ENCODE measurements around the gene HOXC4.
"Not testable (repeated sequence)": the region's sequence is repeated elsewhere in the genome, so short reads cannot be mapped to it uniquely, and the experiment has no call there.

The HOXC4 gene

DNA sequence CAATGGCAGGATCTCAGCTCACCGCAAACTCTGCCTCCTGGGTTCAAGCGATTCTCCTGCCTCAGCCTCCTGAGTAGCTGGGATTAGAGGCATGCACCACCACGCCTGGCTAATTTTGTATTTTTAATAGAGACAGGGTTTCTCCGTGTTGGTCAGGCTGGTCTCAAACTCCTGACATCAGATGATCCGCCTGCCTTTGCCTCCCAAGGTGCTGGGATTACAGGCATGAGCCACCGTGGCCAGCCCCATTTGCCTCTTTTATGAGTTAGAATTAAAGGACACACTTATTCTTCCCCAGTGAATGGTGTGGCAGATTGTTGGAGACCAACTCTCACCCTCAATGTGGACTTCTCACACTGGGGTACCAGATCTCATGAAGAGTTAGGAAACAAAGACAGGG is 11.6 kb upstream of the HOXC4 start:
- DNase-seq, result not testable (repeated sequence)

DNA sequence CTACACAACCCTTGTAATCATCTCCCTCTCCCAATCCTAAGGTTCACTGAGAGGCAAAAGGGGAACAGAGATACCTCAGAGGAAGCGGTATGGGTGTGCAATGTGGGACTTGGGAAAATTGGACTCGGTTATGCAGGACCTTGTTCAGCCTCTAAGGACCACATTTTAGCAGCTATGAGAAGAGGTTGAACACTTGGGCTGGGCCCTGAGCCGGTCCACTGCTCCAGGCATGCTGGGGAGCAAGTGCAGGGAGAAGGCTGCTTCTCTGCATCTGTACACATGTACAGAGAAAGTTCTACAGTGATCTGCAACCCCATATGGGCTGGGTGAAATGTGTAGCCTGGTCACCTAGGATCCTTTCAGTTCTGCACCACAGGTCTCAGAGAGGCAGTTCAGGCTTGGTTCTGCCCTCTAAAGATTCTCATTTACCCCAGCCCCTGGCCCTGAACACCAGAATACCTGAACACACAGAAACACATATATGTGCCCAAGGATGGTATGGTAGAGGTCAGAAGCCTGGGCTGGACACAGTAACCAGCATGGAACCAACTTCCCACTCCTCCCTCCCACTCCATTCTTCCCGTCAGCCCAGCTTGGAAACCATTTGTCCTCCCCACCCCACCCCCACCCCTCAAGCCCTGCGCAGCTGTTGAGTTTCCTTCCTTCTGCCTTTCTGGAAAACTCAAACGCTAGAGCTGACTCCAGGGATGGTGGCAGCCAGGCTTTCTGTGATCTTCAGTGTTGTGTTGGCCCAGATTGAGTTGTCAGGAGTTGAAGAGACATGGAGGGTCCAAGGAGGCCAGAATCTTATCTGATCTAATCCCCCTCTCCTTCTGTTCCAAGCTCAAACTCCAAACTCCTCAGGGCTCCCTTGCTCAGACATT is 10.4 kb upstream of the HOXC4 start:
- peak; percentile 47 for DNase-seq

DNA sequence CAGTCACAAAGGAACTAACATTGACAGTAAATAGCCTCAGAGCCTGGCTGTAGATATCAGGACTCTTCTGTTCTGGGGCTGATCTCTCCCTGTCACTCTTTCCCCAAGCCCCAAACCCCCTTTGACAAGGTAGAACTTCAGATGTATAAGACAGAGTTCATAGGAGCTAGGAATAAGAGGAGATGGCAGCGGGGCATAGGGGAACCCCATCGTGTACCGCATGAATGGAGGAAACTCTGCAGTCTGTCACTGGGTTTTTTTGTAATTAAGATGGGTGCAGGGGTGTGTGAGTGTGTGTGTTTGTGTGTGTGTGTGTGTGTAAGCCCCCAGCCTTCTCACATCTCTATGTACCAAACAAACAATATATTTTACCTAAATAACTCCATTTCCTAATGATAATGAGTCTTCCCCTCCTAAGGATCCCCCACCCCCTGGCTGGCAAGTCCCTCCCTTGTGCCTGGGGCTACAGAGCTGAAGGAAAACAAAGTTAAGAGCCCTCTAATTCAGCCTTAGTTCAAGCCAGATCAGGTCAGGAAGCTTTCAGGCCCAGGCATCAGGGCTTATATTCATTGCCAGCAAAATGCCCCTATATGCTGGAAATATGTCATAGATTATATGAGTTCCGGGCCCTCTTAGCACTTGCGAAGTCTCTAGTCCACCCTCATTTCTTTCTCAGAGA is 9.1 kb upstream of the HOXC4 start:
- DNase-seq, result no peak

DNA sequence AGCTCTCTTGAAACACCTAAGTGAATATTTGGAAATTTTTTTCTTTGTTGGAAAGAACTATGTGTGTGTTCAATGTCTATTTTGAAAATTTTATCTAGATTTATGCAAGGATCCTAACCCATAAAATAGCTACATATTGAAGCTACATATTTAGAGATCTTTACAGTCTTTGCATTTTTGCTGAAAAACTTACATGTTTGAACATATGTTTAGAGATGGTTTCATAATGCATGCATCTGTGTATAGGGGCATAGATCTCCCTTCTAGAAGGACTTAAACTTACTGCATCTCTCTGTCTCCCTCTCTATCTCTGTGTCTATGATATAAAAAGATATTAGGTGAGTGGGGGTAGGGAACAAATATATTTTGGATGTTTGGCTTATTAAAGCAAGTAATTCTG is 8.2 kb upstream of the HOXC4 start:
- DNase-seq, result no peak

DNA sequence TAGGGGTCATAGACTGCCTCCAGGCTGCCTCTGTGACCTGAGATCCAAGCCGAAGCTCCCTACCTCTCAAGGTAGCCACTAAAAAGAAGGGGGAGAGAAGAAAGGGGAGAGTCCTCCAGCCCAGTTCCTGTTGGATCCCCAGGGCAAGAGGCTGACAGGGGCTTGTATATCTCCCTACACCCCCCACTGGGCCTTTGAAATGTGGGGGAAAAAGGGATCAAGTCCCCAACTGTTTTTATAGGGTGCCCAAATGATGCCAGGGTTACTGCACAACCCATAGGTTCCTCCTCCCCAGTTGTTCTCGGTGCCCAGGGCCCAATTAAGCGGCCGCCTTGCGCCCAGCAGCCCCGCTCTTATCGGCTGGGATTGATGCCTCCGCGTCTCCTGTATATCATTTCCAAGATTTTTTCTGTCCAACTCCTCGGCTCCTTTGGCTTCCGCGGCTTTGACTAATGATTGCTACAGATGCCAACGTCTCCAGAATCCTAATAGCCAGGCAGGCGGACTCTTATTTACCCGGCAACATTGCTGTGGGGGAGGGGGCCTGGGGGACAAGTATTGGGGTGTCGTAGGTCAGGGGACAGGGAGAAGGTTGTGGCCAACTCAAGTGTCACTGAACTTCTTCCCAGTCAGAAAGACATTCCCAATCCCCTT is 7.6 kb upstream of the HOXC4 start:
- no peak for DNase-seq

DNA sequence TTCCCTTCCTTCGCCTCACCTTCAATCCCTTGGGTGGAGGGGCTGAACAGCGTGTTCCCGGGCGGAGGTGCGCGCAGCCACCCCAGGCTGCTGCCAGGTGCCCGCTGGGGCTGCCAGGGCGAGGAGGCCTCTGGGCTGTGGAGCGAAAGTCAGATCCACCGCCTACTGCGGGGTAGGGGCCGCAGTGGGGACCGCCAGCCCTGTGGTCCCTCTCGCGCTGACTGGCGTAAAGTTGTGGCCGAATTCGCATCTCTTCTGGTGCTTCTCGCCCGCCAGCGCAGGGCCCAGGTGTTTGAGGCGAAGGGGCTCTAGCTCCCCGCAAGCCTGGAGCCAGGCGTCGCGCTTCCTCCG is 6.9 kb upstream of the HOXC4 start:
- DNase-seq, result no peak

DNA sequence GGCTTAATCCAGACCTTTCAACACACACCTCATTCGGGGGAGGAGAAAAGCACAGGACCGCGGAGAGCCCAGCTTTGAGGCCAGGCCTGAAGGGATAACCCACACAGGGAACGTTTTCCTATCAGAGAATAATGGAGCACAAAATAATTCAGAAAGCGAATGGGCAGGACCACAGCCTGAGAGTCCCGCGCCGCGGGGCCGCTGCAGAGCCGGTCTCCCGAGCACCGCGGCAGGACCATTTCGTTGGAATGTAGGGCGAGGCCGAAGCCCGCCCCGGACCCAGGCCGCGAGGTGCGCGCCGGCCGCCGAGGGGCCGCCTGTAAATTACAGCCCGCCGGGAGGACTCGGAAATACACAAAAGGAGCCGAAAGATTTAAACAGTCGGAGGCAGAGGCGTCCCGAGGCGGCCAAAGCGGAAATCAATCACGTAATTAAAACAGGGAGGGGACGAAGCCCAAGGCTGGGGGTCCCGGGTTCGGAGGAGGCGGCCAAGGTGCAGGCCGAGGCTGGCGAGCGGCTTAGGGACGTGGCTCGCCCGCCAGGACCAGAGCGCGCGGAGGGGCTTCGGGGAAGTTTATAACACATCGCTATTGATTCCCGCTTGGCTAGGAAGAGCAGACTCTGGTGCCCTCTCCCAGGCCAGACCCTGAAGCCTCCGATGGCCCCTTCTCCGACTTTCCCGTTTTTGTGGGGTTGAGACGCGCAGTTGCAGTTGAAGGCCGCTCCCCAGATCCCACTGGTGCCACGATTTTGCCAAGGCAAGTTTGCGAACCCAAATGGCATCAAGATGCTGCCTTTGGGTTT is 6.3 kb upstream of the HOXC4 start:
- peak; percentile 42 for DNase-seq

DNA sequence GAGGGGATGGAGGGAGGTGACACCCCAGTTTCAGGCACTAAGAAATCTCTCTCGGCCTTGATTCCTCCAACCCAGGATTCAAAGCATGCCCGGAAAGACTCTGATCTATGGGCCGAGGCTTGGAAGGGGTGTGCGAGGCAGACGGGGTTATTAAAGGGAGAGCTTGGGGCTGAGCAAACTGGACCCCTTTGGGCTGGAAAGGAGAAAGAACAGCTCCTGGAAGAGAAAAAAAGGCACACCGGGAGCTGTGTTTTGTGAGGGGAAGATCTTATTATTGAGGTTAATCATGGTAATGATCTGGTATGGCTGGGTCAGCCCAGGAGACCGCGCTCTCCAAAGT is 5.7 kb upstream of the HOXC4 start:
- peak; percentile 38 for DNase-seq

DNA sequence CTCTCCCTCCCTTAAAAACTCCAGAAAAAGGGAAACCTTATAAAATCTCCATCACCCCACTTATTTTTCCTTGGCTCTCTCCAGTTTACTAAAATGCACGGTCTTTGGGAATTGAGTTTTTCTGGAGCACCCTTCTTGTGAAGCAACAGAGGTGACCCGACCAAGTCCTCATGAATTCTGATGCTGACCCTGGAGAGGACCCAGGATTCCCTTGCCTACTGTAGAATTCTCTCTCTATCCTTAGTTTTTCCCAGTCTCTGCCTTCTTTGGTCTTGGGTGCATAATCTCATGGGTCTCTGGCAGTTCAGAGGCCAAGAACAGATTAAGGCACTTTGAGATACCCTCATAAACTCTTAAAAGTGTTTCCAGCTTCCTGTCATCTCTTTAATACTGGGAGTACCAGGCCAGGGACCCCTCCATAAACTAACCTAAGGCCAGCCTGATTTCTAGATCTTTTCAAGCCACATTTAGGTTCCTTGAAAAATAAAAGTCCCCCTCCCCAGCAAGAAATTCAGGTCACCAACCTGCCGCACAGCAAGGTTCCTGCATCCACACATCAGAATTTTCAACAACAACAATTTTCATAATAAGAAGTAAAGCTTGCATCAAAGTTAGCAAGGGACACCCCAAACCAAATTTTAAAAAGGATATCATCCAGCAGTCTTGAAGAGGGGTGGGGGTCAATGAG is 5.1 kb upstream of the HOXC4 start:
- peak; percentile 46 for DNase-seq

DNA sequence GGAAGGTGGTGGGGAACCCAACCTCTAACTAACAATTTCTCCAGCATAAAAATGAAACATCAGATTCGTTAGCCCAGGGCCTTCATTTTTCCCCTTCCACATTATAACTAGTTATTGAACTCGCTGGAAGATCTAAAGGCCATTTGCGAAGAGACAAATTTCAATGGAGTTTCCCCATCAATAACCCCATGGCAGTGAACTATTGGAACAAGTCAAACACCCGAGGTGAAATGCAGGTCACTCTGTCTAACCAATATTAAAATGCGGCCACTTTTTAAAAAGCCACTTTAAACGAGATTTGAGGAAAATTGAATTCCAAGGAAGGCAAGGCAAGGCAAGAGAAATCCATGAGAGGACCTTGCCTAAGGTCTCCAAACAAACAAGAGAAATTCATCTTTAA is 4.5 kb upstream of the HOXC4 start:
- no peak for DNase-seq

DNA sequence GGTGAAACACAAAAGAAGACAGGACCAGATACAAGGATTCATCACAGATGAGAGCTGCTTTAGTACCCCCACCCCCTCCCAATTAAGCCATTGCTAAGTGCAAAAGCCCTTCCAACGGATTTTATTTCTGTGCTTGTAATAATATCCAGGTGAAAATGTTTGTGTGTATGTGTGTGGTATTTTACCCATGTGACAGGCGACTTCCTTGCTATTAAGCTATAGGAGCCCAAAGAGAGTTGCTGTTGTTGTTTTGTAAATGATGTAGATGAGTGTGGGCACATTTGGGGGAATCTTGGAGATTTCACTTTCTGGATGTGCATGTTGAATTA is 3.2 kb upstream of the HOXC4 start:
- DNase-seq, result no peak

DNA sequence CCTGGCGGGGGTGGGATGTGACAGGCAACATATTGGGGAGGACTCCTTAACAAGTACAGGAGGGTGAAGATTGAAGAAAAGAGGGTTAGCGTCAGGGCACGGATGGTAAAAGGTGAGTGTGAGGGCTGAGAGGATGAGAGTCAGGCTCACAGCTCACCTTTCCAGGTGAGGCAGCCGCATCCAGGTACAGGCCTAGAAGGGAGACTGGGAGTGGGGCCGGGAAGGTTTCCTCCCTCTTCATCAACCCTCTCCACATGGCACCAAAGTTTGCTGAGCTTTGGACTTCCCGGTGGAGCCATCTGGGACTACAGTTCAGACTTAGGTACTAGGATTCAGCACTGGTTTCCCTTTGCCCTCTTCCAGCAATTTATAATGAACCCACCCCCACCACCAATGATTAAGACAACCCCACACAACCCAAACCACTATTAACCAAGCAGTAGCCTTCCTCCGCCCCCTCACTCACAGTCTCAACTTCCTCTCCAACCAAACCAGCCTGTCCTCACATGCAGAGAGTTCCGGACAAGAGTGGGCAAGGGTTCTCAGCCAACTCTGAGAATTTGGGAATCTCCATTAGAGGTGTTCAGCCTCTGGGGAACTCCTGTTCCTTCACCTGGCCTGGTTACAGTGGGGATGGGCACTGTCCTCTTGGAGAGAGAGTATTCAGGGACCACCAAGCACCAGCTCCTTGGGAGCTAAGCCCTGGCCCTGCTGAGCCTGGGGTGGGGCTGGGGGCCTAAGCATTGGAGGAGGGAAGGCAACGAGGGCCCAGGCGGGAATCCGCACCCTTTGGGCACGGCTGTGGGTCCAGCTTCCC is 2.4 kb upstream of the HOXC4 start:
- DNase-seq, result peak; percentile 45

DNA sequence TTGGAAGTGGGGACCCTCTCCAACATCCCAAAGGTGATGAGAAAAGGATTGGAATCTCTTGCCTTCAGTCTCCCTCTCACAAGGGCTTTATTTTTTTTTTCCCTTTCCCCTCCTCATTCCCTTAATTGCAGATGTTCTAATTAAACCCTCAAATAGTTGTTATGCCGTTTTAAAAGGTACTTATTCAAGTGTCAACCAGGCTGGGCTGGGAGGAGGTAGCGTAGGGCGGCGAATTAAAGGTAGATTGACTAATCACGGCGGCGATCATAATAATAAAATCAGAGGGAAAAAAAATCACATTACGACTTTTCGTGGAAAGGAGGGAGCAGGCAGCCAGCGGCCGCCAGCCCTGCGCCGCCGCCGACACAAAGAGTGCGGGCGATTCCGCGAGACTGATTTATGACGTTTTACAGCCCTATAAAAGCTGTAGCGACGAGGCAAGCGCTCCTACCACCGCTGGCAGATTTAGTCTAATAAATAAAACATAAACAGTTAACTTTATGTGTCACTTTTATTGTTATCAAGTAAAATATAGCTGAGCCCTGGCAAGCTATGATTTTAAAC is 1.7 kb upstream of the HOXC4 start:
- DNase-seq, result peak; percentile 38

DNA sequence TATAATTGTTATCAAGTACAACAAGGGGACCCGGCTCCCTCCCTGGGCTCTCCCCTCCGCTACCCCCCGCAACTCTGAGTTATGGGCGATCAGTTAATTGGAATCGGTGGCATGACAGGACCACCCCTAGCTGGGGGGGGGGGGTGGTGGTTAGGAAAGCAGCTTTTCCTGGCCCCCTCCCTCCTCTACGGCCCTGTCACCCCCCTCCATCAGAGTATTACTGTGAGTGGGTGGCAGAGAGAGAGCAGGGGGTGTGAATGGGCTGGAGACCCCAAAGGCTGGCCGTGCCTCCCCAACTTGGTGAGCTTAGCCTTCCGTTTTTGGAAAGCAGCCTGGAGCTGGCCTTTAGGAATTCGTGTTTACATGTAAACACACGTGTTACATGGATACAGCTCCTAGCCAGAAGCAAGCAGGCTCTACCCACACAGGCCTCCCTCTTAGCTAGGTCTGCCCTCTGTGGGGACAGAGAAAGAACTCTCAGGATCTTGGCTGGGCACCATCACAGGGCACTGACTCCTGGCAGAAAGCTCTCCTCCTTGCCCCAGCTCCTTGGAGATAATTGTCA is 1.1 kb upstream of the HOXC4 start:
- peak; percentile 45 for DNase-seq

DNA sequence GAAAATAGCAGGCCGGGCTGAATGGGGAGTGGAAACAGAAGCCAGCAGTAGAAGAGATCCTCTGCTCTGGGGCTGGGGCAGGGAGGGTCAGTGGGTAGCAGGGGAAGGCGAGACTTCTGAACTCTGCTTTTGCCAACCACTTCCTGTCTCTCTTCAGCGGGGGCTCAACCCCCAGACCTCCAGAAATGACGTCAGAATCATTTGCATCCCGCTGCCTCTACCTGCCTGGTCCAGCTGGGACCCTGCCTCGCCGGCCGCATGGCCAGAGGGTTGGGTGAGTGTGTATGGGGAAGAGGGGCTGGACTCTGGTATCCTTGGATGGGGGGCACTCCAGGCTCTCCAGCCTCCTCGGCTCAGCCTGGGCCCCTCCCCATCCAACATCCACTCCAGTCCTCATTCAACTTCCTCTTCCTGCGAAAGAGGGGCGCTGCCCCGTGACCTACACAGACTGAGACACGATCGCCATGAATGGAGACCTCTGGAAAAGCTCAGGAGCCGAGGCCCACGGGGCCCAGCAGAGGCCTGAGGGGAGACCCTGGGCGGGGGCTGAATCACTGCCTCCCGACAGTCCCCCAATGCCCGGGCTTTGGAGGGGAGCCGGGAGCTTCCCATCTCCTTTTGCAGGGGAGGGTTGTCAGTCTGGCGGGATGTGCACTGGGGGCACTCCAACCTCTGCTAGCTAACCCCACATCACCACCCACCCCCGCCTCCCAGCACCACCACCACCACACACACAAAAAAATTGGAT is 458 bp upstream of the HOXC4 start:
- DNase-seq, result peak; percentile 47

DNA sequence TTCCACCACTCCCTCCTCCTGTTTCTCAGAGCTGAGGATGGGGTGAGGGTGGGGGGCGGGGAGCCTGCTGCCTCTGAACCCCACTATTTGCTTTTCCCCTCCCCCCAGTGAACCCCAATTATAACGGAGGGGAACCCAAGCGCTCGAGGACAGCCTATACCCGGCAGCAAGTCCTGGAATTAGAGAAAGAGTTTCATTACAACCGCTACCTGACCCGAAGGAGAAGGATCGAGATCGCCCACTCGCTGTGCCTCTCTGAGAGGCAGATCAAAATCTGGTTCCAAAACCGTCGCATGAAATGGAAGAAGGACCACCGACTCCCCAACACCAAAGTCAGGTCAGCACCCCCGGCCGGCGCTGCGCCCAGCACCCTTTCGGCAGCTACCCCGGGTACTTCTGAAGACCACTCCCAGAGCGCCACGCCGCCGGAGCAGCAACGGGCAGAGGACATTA is 1.1 kb downstream of the HOXC4 start:
- peak; percentile 42 for DNase-seq

DNA sequence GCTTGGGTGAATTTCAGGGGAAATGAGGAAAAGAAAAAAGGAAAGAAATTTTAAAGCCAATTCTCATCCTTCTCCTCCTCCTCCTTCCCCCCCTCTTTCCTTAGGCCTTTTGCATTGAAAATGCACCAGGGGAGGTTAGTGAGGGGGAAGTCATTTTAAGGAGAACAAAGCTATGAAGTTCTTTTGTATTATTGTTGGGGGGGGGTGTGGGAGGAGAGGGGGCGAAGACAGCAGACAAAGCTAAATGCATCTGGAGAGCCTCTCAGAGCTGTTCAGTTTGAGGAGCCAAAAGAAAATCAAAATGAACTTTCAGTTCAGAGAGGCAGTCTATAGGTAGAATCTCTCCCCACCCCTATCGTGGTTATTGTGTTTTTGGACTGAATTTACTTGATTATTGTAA is 1.9 kb downstream of the HOXC4 start:
- DNase-seq, result no peak

DNA sequence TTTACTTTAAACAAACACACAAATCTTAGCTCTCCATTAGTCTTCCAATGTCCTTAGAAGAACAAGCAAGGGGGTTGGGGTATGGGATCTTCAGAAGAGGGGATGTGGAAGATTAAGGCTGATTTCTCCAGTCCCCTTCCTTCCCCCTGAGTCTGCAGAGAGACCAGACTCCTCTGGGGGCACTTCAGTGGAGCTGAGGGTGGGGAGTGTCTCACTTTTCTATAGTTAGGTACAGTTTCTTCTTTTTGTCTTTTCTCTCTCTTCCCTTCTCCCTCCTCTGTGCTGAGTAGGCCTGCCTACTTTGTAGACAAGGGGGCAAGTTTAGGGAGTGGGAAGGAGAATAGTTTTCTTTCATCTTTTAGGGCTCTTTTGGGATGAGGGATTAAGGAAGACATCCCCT is 2.5 kb downstream of the HOXC4 start:
- DNase-seq, result no peak

DNA sequence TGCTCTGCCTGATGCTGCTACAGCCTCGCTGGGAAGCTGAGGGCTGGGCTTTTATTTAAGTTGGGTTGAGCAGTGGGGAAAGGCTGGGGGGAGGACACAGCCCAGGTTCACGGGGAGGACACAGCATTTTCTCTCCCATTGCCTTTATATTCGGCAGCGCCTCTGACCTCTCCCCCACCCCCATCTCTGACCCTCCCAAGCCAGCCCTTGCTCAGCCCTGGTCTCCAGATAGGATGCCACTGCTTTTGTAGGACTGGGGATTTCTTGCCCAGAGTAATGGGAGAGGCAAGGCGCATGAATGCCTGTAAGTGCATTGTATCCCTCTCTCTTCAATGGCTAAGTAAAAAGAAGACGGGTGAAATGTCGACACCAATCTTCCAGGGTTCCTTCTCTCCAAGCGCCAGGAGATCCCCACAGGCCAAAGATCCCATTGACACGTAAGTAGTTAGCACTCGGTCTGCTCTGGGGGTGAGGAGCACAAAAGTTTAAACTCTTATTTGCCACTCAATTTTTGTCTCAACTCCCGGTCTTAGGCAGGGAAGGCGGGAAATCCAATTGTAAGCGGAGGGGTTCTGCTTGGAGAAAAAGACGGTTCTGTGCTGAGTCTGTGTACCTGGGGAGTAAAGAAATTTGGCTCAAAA is 4.6 kb downstream of the HOXC4 start:
- DNase-seq, result peak; percentile 24

DNA sequence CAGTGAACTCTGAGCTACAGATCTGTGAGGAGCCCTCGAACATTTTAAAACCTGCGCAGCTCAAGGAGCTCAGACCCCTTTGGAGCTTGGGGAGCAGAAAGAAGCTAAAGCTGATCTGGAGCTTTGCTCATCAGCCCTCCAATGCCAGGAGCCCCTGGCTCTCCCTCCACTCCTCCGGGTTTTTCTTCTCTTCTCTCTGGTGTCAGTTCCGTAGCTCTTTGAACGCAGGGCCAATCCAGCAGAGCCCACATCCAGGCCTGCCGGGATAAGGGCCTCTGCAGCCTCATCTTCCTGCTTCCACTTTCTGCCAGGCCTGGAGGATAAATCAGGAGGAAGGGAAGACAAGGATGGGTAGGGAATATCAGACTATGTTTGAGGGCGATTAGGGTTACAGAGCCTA is 6.0 kb downstream of the HOXC4 start:
- peak; percentile 40 for DNase-seq
